A673 (cell line): ENCODE measurements around the gene TXNL4B. TPM values are rescaled to one million over a fixed set of nuclear protein-coding genes. Genes with fewer than 3 reads are reported as not detected.

Source experiments
- BruUV-seq: library from RNA; stranded (reverse); fragments of 400-500 nt; replicated peaks from 2 replicates; lab custom pipeline; 2021; lab: Mats Ljungman, UMichigan
- CTCF ChIA-PET: fragments of 300-600 bp; sonication (Branson Sonifier 250); formaldehyde crosslinking; loops from one replicate; lab custom pipeline; 2022; ENCODE audit warnings: antibody characterized with exemption; lab: Charles Lee
- POLR2A ChIA-PET: fragments of 300-600 bp; sonication (Branson Sonifier 250); formaldehyde crosslinking; loops from one replicate; lab custom pipeline; 2022; ENCODE audit warnings: antibody characterized with exemption; ENCODE audit not compliant: low non-redundant PET; lab: Charles Lee
- DNase-seq: peaks from one replicate; pipeline ENCODE4 v3.0.0-alpha.2; 2015; ENCODE audit warnings: low spot score
- H3K27ac ChIP-seq: fragments of 200-600 bp; sonication (generic); 2 replicates; pipeline ENCODE4 v1.5.1; 2016; ENCODE audit warnings: mixed run types, low read depth, mild to moderate bottlenecking, mixed read lengths, antibody characterized with exemption, low read length; ENCODE audit not compliant: poor library complexity, severe bottlenecking
- H3K27me3 ChIP-seq: fragments of 200-600 bp; sonication (generic); replicated peaks from 2 replicates; pipeline ENCODE4 v1.6.1; 2017; ENCODE audit warnings: mixed run types, low read depth, mild to moderate bottlenecking, mixed read lengths, antibody characterized with exemption, low read length; ENCODE audit not compliant: insufficient read depth, poor library complexity
- H3K36me3 ChIP-seq: fragments of 200-600 bp; sonication (generic); 2 replicates; pipeline ENCODE4 v1.6.1; 2016; ENCODE audit warnings: mixed run types, mild to moderate bottlenecking, mixed read lengths, antibody characterized with exemption, low read length; ENCODE audit not compliant: insufficient read depth, poor library complexity, severe bottlenecking
- H3K4me1 ChIP-seq: fragments of 200-600 bp; sonication (generic); 2 replicates; pipeline ENCODE4 v1.6.1; 2017; ENCODE audit warnings: mixed run types, mild to moderate bottlenecking, mixed read lengths, antibody characterized with exemption, low read length; ENCODE audit not compliant: insufficient read depth, poor library complexity, severe bottlenecking
- H3K4me3 ChIP-seq: fragments of 200-600 bp; sonication (generic); 2 replicates; pipeline ENCODE4 v1.5.1; 2016; ENCODE audit warnings: low read depth, mixed run types, mild to moderate bottlenecking, mixed read lengths, low read length; ENCODE audit not compliant: poor library complexity, severe bottlenecking
- H3K9me3 ChIP-seq: fragments of 200-600 bp; sonication (generic); 2 replicates; pipeline ENCODE4 v1.6.1; 2016; ENCODE audit warnings: mixed run types, low read depth, mild to moderate bottlenecking, mixed read lengths, antibody characterized with exemption, low read length; ENCODE audit not compliant: poor library complexity, severe bottlenecking
- CTCF ChIP-seq: fragments of 300-800, 200-600 bp; sonication (generic); conservative IDR thresholded peaks from 2 replicates; pipeline ENCODE4 v1.5.1; 2017; ENCODE audit warnings: low read depth, mild to moderate bottlenecking, antibody characterized with exemption, low read length, moderate library complexity, mixed read lengths
- EZH2 ChIP-seq: fragments of 200-600 bp; sonication (generic); IDR thresholded peaks from 2 replicates; pipeline ENCODE4 v1.6.1; 2017; ENCODE audit warnings: borderline replicate concordance, low read depth, mild to moderate bottlenecking, mixed read lengths, antibody characterized with exemption, low read length; ENCODE audit not compliant: poor library complexity, severe bottlenecking
- intact Hi-C: fragments of 100-400 bp; cut with micrococcal nuclease; formaldehyde crosslinking; loops from one replicate; pipeline ENCODE4 v1.10.0; 2022; ENCODE audit not compliant: unreplicated experiment
- total RNA-seq: library from RNA; stranded (reverse); gene quantifications from 2 replicates; pipeline ENCODE4 v1.2.3, GENCODE V29; 2021

Gene TXNL4B
- total RNA-seq, 1 experiment from 2014 or later = 15.8 TPM

DNA sequence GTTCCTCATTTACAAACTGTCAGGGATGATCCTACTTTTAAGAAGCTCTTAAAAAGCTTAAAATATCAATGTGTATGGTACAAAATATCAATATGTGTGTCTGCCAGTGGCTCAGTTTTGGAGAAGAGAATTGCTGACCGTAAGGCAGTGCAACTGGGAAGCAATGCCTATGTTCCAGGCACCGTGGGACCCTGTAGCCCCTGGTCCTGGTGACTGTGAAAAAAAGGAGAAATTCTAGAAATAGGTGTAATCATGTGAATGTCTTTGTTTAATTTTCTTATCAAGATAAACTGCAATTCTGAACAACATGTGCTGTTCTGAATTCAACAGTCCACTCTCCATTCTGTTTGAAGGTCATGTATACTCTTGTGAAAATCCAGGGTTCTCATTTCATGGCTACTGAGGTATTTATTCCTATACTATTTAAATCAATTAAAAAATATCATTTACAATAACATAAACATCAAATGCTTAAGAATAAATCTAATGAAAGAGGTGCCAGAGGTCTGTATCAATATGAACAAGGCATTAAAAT lies 48.5 kb downstream of the TXNL4B start:
- no TSS peak for BruUV-seq
- POLR2A ChIA-PET = no interaction called here

GRCh38 chr16:72044296-72044695 lies 49.1 kb downstream of the TXNL4B start:
- no peaks in the 10 kb centered on the region for H3K4me1 ChIP-seq
- H3K27me3 ChIP-seq = no peaks in the 10 kb centered on the region
- intact Hi-C loops = no loop called here
- H3K4me3 ChIP-seq = no peak overlapping the region
- ChIA-PET CTCF (no interaction called here), POLR2A (no interaction called here)
- H3K36me3 ChIP-seq = no peaks in the 10 kb centered on the region
- H3K27ac ChIP-seq = no peak overlapping the region
- no peak for DNase-seq
- no peaks in the 10 kb centered on the region for H3K9me3 ChIP-seq
- BruUV-seq = no TSS peak
- TF ChIP-seq CTCF = no peak
- TF ChIP-seq EZH2 = no peak

More for the DNA sequence above, 48.5 kb downstream of the TXNL4B start:
- H3K9me3 ChIP-seq = no peaks in the 10 kb centered on the region
- no peaks in the 10 kb centered on the region for H3K4me1 ChIP-seq
- no peak overlapping the region for H3K4me3 ChIP-seq
- CTCF ChIA-PET = no interaction called here
- no peak overlapping the region for H3K27ac ChIP-seq
- DNase-seq = no peak
- TF ChIP-seq CTCF = no peak
- TF ChIP-seq EZH2 = no peak
- intact Hi-C loops = no loop called here
- no peaks in the 10 kb centered on the region for H3K36me3 ChIP-seq
- no peaks in the 10 kb centered on the region for H3K27me3 ChIP-seq

- no peaks in the 10 kb centered on the region for H3K36me3 ChIP-seq
- H3K4me1 ChIP-seq = no peaks in the 10 kb centered on the region
- DNase-seq = no peak
- POLR2A ChIA-PET = no interaction called here
- H3K4me3 ChIP-seq = no peak overlapping the region
- H3K27ac ChIP-seq = no peak overlapping the region
- CTCF ChIA-PET = no interaction called here
- H3K27me3 ChIP-seq = no peaks in the 10 kb centered on the region
- H3K9me3 ChIP-seq = no peaks in the 10 kb centered on the region
- intact Hi-C loops = no loop called here
- BruUV-seq = no TSS peak
- TF ChIP-seq EZH2 = no peak
- no peak for TF ChIP-seq CTCF
These were observed 49.9 kb downstream of the TXNL4B start for GRCh38 chr16:72043539-72043938.
